ENCODE measurements around the gene MROH7.

The MROH7 gene

GRCh38 chr1:54699936-54700525 lies 58.4 kb downstream of the MROH7 start:
- DNase-seq: no peak

DNA sequence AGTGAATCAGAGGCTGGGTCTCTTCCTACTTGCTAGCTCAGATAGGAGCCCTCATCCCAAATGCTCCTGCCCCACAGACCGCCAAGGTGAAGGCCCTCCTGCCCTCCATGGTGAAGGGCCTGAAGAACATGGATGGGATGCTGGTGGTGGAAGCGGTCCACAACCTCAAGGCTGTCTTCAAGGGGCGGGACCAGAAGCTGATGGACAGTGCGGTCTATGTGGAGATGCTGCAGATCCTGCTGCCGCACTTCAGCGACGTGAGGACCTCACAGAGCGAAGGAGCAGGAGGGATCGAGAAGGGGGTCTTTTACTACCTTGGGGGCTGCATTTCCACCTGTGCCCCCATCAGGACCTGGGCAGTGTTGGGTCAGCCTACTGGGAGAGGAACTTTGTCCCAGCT lies 59.5 kb downstream of the MROH7 start:
- DNase-seq: no peak

- DNase-seq: no peak
Observed at GRCh38 chr1:54701996-54702395, 60.4 kb downstream of the MROH7 start.

- no peak for DNase-seq
Observed at GRCh38 chr1:54703471-54703870, 61.9 kb downstream of the MROH7 start.

GRCh38 chr1:54705153-54705552 lies 63.6 kb downstream of the MROH7 start:
- DNase-seq: no peak

DNA sequence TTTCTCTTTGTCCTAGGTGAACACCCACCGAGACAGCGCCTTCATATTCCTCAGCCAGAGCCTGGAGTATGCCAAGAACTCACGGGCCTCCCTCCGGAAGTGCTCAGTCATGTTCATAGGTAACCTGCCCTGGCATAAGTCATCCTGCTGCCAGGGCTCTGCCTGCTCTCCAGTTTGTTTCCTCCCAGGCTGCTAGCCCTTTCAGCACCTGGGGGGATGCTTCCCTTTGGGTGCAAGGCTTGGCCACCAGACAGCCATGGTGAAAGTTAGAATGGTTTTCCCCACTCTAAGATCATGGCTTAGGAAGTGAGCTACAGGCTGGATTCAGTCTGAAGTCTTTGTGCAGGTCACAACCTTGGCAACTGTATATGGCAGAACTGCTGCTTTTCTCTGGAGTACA lies 64.8 kb downstream of the MROH7 start:
- DNase-seq: no peak

- DNase-seq: no peak
Observed at GRCh38 chr1:54708385-54708784, 66.8 kb downstream of the MROH7 start.

DNA sequence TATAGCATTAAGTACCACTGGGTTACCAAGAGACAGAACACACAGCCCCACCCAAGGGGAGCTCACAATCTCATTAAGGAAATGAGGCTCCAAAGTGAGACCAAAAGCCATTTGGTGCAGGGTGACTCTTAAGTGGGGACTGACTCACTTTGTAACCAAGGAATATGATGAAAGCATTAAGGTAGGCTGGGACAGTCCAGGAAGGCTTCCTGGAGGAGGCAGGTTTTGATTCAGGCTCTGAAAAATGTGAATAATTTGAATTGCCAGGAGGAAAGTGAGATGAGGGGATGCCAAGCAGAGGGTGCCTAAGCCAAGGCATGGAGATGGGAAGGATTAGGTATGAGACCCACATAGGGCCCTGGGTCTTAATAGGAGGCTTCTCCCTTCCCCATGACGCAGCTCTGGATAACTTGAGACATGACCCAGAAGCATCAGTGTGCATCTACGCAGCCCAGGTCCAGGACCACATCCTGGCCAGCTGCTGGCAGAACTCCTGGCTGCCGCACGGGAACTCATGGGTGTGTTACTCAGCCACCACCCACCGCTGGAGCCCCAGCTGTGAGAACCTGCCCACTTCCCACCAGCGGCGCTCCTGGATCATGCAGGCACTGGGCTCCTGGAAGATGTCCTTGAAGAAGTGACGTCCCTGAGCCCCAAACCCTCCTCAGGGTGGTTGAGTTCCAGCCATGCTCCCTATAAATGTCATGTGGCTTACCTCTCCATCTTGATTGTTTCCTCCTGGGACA lies 68.1 kb downstream of the MROH7 start:
- no peak for DNase-seq

- no peak for DNase-seq
Observed at GRCh38 chr1:54710434-54710833, 68.8 kb downstream of the MROH7 start.

DNA sequence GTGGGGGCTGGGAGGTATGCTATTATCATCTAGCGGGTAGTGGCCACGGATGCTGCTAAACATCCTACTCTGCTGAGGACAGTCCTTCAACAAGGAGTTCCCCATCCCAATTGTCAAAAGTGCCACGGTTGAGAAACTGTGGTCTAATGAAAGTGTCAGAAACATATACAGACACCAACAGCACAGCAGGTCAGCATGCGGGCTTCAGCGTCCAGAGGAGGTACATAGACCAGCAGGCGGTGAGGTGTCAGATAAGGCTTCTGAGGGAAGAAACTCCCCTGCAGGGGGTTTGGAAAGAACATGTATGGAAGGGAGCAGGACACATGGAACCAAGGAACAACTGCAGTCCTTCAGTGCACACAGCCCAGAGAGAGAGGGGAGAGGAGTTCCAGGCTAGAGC lies 69.3 kb downstream of the MROH7 start:
- no peak for DNase-seq

- no peak for DNase-seq
Observed at GRCh38 chr1:54711536-54711935, 70.0 kb downstream of the MROH7 start.

- no peak for DNase-seq
Observed at GRCh38 chr1:54714881-54715492, 73.4 kb downstream of the MROH7 start.

DNA sequence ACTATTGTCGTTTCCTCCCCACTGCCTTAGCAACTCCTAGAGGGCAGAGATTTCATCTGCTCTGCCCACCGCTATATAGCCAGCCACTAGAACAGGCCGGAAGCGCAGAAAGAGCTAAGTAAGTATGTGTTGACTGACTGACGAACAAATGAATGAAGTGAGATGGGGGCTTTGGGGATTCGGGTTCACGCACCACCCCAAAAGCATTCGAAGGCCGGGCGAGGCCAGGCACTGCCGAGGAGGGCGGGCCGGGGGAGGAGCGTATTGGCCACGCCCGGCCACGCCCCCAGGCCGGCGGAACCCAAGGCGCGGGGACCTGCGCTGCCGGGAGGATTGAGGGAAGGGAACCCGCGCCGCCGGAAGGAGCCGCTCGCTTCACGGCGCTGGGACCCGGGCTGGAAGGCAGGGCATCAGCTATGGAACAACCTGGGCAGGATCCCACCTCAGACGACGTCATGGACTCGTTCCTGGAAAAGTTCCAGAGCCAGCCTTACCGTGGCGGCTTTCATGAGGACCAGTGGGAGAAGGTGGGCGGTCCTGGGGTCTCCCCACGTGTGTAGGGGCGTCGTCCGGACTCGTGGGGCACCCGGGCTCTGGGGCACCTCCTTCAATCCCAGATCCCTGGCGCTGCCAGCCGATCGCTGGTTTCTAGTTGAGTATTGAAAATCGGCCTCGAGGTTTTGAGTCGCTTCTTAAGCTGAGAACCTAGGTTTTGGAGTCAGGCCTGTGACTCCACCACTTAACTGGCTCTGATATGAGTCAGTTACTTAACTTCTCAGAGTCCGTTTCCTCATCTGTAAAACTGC lies 74.1 kb downstream of the MROH7 start, which contains the start of gene TTC4:
Gene TTC4 (plus strand): TSS at position 369 of the 806 bp plus-strand sequence. CDS start 48 bp downstream, at position 417.
- DNase-seq: peak; percentile 94

- no peak for DNase-seq
Observed at GRCh38 chr1:54716299-54717047, 74.9 kb downstream of the MROH7 start.

DNA sequence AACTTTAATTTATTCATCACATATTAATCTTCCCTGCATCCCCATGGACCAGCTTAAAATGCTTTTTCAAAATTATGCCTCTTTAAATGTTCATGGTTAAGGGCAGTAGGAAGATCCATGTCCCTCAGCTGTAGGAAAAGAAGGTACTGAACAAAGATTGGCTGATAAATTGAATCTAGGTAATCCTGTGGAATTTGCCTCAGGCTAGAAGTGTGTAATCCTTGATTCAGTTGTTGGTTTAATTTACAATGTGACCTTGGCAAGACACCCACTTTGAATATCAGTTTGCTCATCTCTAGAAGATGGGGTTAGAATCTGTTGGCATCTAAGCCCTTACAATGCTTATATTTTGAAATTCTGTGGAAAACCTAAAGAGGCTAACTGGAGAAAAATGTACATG lies 80.1 kb downstream of the MROH7 start:
- no peak for DNase-seq

GRCh38 chr1:54723985-54724384 lies 82.4 kb downstream of the MROH7 start:
- DNase-seq: no peak

GRCh38 chr1:54724771-54725170 lies 83.2 kb downstream of the MROH7 start:
- DNase-seq: no peak

GRCh38 chr1:54728027-54728426 lies 86.4 kb downstream of the MROH7 start:
- DNase-seq: no peak

DNA sequence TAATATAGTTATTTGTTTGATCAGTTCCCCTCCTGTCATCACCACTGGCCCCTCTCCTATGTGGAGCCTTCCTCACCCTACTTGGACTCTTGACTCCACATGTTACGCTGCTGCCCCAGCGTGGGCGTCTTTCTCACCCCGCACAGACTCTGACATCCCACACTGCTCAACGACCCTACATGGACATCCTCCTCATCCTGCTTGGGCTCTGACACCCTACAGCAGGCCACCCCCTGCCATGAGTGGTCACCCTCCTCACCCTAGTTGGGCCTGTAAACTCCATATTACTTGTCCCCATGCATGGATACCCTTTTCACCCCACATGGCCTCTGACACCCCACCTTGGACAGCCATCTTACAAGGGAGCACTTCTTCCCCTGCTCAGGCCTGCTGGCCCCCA lies 95.1 kb downstream of the MROH7 start:
- DNase-seq: no peak

DNA sequence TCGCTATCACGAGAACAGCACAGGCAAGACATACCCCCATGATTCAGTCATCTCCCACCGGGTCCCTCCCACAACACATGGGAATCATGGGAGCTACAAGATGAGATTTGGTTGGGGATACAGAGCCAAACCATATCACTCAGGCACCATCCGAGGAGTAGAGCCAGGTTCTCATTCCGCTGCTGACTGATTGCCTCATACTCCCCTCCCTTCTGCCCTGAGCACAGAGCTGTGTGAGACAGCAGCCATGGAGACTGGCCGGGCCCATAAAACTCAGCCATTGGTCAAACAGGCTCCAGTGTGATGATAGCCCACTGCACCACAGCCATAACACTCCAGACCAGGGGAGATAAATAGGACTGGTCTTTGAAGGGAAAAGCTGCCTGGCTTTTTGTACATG lies 96.7 kb downstream of the MROH7 start:
- DNase-seq: no peak

DNA sequence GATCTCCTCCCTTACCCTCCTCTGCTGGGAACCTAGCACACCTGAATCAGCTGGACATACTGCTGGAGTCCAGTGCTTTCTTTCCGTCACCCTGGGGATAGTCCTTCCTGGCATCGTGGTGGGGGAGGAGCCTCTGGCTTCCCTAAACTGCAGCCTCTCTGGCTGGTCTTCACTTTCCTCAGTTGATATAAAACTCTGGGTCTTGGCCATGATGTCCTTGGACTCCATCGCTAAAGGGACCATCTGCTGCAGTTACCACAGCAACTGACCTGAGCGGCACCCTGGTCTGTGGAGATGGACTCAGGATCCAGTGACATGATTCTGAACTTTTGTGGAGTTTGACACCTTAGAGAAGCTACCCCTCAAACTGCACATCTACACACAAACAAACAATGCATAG lies 99.9 kb downstream of the MROH7 start:
- DNase-seq: no peak

GRCh38 chr1:54742282-54742681 lies 100.7 kb downstream of the MROH7 start:
- no peak for DNase-seq
